Measurements from ENCODE around the gene SLC4A1AP.
A peak's percentile ranks its signal among the peaks of the same experiment; 100 is the strongest.
"Not testable (repeated sequence)": the region's sequence is repeated elsewhere in the genome, so short reads cannot be mapped to it uniquely, and the experiment has no call there.

Gene SLC4A1AP

DNA sequence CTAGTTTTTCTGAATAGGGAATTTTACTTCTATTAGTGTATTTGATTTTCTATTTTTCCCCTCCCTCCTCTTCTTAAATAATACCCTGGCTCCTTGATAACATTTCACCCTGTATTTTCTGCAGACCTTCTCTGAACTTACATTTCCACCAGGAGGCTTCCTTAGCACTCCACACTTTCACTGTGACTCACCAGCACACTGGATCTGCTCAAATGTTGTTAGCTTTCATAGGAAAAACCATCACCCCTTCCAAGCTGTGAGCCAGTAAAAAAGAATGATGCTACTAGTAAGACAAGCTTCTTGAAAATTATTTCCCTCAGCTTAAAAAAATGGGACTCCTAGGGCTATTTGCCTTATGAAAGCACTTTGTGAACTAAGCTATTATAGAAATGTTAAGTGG, 16.4 kb upstream of the SLC4A1AP start:
- H3K4me3 ChIP-seq: no peak overlapping the region

DNA sequence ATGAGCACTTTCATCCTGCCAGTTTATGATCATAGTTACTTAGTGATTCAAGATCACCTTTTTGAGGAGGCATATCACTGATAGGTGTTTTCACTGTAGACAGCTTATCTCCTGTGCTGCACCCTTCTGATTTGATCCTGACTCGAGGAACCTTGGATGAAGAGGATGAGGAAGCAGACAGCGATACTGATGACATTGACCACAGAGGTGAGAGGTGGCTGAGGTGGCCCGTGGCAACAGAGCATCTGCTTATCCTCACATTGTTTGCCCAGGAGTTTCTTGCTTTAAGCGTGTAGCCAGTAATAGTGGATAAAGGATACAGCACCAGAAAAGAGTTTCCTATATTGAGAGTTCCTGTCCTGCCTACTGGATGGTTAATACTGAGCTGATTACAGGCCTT, 16.0 kb upstream of the SLC4A1AP start:
- H3K27ac ChIP-seq: no peak overlapping the region
- no peak overlapping the region for H3K4me3 ChIP-seq

More for the DNA sequence above, 16.4 kb upstream of the SLC4A1AP start:
- no peak overlapping the region for H3K27ac ChIP-seq

DNA sequence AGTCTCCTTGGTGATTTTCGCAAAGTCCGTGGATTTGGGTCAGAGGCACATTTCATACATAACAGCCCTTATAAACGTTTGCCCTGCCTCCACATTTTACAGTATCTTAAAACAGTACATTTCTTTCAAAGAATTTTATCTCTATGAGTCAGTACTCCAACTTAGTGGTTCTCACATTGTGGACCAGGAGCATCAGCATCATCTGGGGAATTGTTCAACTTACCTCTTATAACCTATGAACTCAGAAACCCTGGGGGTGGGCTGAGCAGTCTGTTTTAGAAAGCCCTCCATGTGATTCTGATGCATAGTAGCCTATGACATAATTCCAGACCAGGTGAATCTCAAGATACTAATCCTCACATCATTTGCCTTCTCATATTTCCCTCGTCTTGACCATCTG, 12.6 kb upstream of the SLC4A1AP start:
- Histone ChIP-seq H3K27ac (no peak overlapping the region), H3K4me3 (no peak overlapping the region)

GRCh38 chr2:27652341-27652740, 11.3 kb upstream of the SLC4A1AP start:
- no peak overlapping the region for H3K27ac ChIP-seq

GRCh38 chr2:27652790-27653189, 10.9 kb upstream of the SLC4A1AP start:
- Histone ChIP-seq H3K4me3 (no peak overlapping the region), H3K27ac (no peak overlapping the region)

More at GRCh38 chr2:27652341-27652740, 11.3 kb upstream of the SLC4A1AP start:
- no peak overlapping the region for H3K4me3 ChIP-seq

DNA sequence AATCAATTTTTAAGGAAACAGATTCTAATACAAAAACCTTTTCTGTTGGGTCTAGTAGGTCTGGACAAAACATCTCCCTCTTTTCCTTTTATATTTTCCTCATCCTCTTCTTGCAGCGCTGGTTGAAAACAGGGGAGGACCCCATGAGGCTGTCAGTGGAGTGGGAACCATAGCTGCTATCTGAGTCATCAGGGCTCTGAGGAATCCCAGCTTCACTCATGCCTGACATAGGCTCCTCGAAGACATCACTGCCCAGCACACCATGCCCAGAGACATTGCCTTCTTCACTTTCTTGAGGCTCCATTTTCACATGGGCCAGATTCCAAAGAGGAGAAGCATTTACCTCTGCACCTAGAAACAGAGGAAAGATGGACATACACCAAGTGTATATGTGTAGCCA, 10.3 kb upstream of the SLC4A1AP start:
- H3K4me3 ChIP-seq: no peak overlapping the region
- no peak overlapping the region for H3K27ac ChIP-seq

- no peak overlapping the region for H3K4me3 ChIP-seq
These were observed 8.3 kb upstream of the SLC4A1AP start for GRCh38 chr2:27655155-27655951.

GRCh38 chr2:27661371-27661770, 2.3 kb upstream of the SLC4A1AP start:
- Histone ChIP-seq H3K4me3 (no peak overlapping the region), H3K27ac (no peak overlapping the region)

More at GRCh38 chr2:27655155-27655951, 8.3 kb upstream of the SLC4A1AP start:
- H3K27ac ChIP-seq: no peak overlapping the region

DNA sequence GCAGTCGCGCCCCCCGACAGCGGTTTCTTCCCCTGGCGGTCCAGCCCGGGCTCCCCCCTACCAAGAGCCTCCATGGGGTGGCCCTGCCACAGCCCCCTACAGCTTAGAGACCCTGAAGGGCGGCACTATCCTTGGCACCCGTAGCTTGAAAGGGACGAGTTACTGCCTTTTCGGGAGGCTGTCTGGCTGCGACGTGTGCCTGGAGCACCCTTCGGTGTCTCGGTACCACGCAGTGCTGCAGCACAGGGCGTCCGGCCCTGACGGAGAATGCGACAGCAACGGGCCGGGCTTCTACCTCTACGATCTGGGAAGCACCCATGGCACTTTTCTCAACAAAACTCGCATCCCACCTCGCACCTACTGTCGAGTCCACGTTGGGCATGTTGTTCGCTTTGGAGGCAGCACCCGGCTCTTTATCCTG, 475 bp downstream of the SLC4A1AP start:
- H3K27ac ChIP-seq: peak overlapping the region; percentile 23 to 96 (median 89)

DNA sequence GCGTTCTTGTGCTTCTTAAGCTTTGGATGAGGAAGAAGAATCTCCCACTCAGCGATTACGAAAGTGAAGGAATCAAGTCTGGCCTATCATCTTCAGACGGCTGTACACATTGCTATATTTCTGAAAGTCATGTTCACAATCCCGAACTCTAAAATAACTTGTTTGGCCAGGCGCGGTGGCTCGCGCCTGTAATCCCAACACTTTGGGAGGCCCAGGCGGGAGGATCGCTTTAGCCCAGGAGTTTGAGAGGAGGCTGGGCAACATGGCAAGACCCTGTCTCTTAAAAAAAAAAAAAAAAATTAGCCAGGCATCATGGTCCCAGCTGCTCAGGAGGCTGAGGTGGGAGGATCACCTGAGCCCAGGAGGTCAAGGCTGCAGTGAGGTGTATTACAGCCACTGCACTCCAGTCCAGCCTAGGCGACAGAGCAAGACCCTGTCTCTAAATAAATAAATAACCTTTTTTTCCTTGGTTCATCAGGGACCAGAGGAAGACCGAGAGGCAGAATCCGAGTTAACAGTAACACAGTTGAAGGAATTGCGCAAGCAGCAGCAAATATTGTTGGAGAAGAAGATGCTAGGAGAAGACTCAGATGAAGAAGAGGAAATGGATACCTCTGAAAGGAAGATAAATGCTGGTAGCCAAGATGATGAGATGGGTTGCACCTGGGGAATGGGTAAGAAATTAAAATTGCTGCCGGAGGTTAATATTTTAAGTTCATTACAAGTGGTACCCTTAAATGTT, 1.1 kb downstream of the SLC4A1AP start:
- H3K27ac ChIP-seq: peak overlapping the region in 8 of 21 experiments; percentile 77 to 96 (median 92)
- H3K4me3 ChIP-seq: peak overlapping the region; percentile 61 to 93 (median 69)

More for the DNA sequence above, 475 bp downstream of the SLC4A1AP start:
- H3K4me3 ChIP-seq: peak overlapping the region; percentile 61 to 93 (median 69)

DNA sequence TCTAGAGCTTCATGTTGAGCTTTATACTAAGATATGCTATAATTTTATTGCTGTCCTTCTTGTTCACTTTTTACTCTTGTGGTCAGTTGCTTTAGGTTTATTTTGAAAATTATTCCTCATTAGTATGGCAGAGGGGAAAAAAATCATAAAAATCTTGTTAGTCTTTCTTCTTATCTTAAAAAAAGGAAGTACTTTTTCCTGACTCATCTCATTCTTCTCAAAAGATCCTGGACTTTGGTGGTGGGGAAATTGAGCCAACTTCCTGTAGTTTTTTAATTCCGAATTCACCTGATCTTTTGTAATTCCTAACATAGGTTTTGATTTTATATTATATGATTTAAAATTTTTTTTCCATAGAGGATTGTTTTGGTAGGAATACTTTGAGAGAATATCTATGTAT, 3.8 kb downstream of the SLC4A1AP start:
- H3K4me3 ChIP-seq: no peak overlapping the region
- H3K27ac ChIP-seq: no peak overlapping the region

- Histone ChIP-seq H3K27ac (no peak overlapping the region), H3K4me3 (no peak overlapping the region)
These were observed 7.5 kb downstream of the SLC4A1AP start for GRCh38 chr2:27671235-27671634.

- Histone ChIP-seq H3K4me3 (no peak overlapping the region), H3K27ac (no peak overlapping the region)
These were observed 9.2 kb downstream of the SLC4A1AP start for GRCh38 chr2:27672723-27673486.

- no peak overlapping the region for H3K4me3 ChIP-seq
- H3K27ac ChIP-seq: peak overlapping the region in 5 of 21 experiments; percentile 47 to 75 (median 71)
These were observed 16.9 kb downstream of the SLC4A1AP start for GRCh38 chr2:27680571-27680970.

DNA sequence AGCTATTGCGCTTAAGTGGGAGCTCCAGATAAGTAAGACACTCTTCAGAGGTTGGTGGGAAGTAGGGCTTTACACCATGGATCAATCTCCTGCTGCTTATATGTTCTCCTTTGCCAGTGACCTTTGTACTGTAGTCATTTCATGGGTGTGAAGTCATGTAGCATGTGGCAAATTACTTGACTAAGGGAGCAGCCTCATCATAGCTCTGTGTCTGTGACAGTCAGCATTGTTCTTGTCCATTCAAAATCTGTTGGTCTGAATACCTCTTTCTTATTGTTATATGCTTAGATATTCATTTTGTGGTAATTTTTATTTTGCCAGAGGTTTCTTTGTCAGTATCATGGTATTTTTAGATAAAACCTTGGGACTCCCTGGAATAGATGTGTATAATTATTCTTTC, 18.2 kb downstream of the SLC4A1AP start:
- Histone ChIP-seq H3K4me3 (no peak overlapping the region), H3K27ac (peak overlapping the region in 12 of 21 experiments; percentile 5 to 75 (median 42))

DNA sequence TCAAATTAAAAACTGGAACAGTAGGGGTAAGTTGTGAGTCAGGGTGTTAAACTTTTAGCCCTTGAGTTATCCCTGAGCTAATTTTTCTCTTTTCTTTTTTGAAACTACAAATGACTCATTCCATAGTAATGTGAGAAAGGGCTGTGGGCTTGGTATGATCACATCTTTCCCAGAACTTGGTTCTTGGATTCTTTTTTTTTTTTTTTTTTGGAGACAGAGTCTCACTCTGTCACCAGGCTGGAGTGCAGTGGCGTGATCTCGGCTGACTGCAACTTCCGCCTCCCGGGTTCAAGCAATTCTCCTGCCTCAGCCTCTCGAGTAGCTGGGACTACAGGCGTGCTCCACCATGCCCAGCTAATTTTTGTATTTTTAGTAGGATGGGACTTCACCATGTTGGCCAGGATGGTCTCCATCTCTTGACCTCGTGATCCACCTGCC, 18.7 kb downstream of the SLC4A1AP start:
- H3K27ac ChIP-seq: peak overlapping the region in 11 of 21 experiments; percentile 5 to 75 (median 65)

GRCh38 chr2:27683390-27684071, 19.8 kb downstream of the SLC4A1AP start:
- peak overlapping the region in 12 of 21 experiments; percentile 0 to 75 (median 52) for H3K27ac ChIP-seq
- no peak overlapping the region for H3K4me3 ChIP-seq

More for the DNA sequence above, 18.7 kb downstream of the SLC4A1AP start:
- not testable (repeated sequence) for H3K4me3 ChIP-seq

DNA sequence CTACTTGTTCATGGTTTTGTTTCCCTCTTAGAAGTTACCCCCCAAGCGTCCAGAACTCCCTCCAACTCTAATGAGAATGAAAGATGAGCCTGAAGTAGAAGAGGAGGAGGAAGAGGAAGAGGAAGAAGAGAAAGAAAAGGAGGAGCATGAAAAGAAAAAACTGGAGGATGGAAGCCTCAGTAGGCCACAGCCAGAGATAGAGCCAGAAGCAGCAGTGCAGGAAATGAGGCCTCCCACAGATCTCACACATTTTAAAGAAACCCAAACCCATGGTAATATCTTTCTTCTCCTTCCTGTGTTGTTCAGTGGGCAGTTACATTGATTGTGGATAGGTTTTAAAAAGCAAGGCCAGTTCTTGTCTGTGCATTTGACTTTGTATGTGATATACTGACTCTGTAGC, 21.3 kb downstream of the SLC4A1AP start:
- not testable (repeated sequence) for H3K4me3 ChIP-seq
- H3K27ac ChIP-seq: peak overlapping the region in 6 of 21 experiments; percentile 22 to 70 (median 46)

GRCh38 chr2:27685577-27685976, 21.9 kb downstream of the SLC4A1AP start:
- peak overlapping the region in 5 of 21 experiments; percentile 25 to 70 (median 38) for H3K27ac ChIP-seq
- H3K4me3 ChIP-seq: no peak overlapping the region
